Activated naive CD8-positive, alpha-beta T cell treated with anti-CD3 and anti-CD28 coated beads, Interleukin-2, amount 10 ng/mL, durations not matched to agents 7 days and 5 days (primary cell): Measurements from ENCODE around the gene TBC1D2B. TPM values are rescaled to one million over a fixed set of nuclear protein-coding genes. Genes with fewer than 3 reads are reported as not detected.

Experiments used
- ATAC-seq: fragments of 150-1000 bp; cut with Tn5 transposase; one replicate; pipeline ENCODE4 v1.10.0; 2021; ENCODE audit warnings: low read depth, moderate library complexity
- POLR2A ChIA-PET: fragments of 350-600 bp; sonication (Branson Sonifier 250); formaldehyde crosslinking; loops from one replicate; lab custom pipeline; 2021; ENCODE audit warnings: antibody characterized with exemption; lab: Charles Lee
- DNase-seq: peaks from one replicate; pipeline ENCODE4 v3.0.0; 2021
- H3K27ac Mint-ChIP-seq: one replicate; pipeline ENCODE4 v1.8.0; 2022; ENCODE audit warnings: mild to moderate bottlenecking, mixed read lengths
- H3K27me3 Mint-ChIP-seq: one replicate; pipeline ENCODE4 v1.8.0; 2022; ENCODE audit warnings: mild to moderate bottlenecking, moderate library complexity, mixed read lengths
- H3K36me3 Mint-ChIP-seq: one replicate; pipeline ENCODE4 v1.8.0; 2021; ENCODE audit warnings: mild to moderate bottlenecking, mixed read lengths
- H3K4me1 Mint-ChIP-seq: one replicate; pipeline ENCODE4 v1.8.0; 2021; ENCODE audit warnings: mixed read lengths
- H3K4me3 Mint-ChIP-seq: one replicate; pipeline ENCODE4 v1.8.0; 2022; ENCODE audit warnings: mild to moderate bottlenecking, moderate library complexity, mixed read lengths
- H3K9me3 Mint-ChIP-seq: one replicate; pipeline ENCODE4 v1.8.0; 2021; ENCODE audit warnings: mixed read lengths
- total RNA-seq, 2 experiments: library from RNA; stranded (reverse); gene quantifications; one replicate each; pipeline ENCODE4 v1.2.3, GENCODE V29; 2021

Gene TBC1D2B
- total RNA-seq, 2 experiments from 2014 or later = 123 to 125 TPM

DNA sequence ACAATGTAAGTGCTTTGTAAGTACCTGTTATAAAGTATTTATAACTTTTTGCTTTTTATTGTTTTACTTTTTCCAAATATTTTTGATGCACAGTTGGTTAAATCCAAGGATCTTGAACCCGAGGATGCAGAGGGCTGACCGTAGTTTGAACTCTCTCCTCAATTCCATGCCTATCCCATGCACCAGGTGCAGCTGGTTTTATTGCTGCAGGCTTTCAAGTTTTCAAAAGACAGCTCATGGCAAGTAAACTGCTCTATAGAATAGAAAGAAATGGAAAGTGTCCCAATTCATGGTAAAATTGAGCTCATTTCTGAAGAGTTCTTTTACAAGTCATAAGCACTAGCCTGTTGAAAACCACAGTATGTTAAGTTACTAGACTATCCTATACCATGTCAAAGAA, 131.9 kb downstream of the TBC1D2B start:
- Mint-ChIP-seq H3K27ac (no peak overlapping the region), H3K36me3 (no peaks in the 10 kb centered on the region), H3K4me3 (no peak overlapping the region), H3K27me3 (peaks cover 43% of the 10 kb centered on the region), H3K9me3 (no peaks in the 10 kb centered on the region), H3K4me1 (peaks cover 4% of the 10 kb centered on the region)
- no peak for DNase-seq
- POLR2A ChIA-PET = interaction anchor here (0.6 kb wide), 1 partner anchor 354 kb away, joined by 3 read pairs; the partner anchor contains the start of gene SKIC8
- no peak for ATAC-seq

Other genes starting within 250 kb of the TBC1D2B start
- gene SH2D7, start 14.8 kb upstream of the TBC1D2B start, total RNA-seq = under 1 TPM in 1 of 2 experiments, not detected in 1; 0.11 TPM
- gene CIB2, start 53.7 kb upstream of the TBC1D2B start, total RNA-seq = 1 to 10 TPM in 1 of 2 experiments, under 1 TPM in 1; 0.88 to 1.5 TPM
- 10 to 100 TPM; 54.5 to 82.8 TPM for gene IDH3A, start 71.7 kb upstream of the TBC1D2B start, total RNA-seq
- under 1 TPM in 1 of 2 experiments, not detected in 1; 0.25 TPM for gene ACSBG1, start 156.9 kb upstream of the TBC1D2B start, total RNA-seq
- gene DNAJA4, start 186.9 kb upstream of the TBC1D2B start, total RNA-seq = 10 to 100 TPM; 26.0 to 28.5 TPM
- 10 to 100 TPM; 42.4 to 46.4 TPM for gene SKIC8, start 221.9 kb upstream of the TBC1D2B start, total RNA-seq